T-helper 1 cell (primary cell): Measurements from ENCODE around the gene UACA.
"Not testable (repeated sequence)": the region's sequence is repeated elsewhere in the genome, so short reads cannot be mapped to it uniquely, and the experiment has no call there.

Source experiments
- DNase-seq, 5 donors: peaks; one replicate each; pipeline ENCODE4 v3.0.0-alpha.2; 2012 to 2020

Gene UACA

GRCh38 chr15:70663069-70663468 lies 100.3 kb downstream of the UACA start:
- not testable (repeated sequence) for DNase-seq

DNA sequence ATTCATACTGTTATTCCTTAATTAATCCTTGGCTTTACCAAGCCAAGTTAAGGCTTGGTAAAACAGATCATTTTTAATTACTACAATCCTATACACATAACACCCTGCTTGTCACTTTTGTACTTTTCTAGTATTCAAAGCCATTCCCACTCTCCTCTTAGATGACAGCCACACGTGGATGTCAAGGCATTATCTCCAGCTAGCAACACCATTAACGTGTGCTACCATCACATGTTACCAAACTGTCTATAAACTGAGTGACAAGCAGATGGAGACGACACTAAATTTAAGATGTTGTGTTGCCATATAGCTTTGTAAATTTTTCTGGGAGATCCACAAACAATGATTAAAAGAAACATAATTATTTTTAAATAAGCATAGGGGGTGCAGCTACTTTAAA lies 103.7 kb downstream of the UACA start:
- DNase-seq = no peak

GRCh38 chr15:70658641-70659040 lies 104.7 kb downstream of the UACA start:
- DNase-seq = no peak

DNA sequence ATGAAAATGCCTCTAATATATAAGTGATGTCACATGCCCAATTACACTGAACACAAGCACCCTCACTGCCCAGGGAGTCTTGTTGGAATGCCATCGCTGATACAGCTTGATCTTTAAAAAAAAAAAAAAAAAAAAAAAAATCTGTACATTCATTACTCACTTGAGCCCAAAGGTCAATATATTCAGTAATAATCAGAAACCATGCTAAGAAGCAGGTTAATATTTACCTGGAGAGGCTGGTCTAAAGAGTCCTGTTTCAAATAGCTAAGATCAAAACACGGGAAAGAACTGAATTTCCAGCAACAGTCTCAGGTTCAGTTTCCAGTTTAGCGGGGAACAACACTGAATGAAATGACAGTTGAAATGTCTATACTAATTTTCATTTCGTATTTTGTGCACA lies 109.9 kb downstream of the UACA start:
- DNase-seq = no peak

DNA sequence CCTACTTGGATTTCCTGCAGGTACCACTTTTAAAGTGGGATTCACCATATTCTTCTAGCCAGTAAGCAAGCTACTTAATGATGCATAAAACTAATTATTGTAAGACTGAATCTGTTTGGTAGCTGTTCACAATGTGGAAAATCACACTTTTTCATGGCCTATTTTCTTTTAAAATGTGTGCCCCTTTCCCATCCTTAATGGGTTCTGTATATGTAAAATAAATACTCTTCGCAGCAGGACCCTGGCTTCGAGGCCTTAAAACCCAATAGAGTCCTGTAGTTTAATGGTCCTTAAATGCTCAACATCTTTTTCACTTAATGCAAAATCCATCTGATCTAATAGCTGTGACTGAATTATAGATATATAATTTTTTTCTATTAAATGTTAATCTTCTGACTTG lies 111.0 kb downstream of the UACA start:
- no peak for DNase-seq

- no peak for DNase-seq
These were observed 112.0 kb downstream of the UACA start for GRCh38 chr15:70651303-70651845.

- no peak for DNase-seq
These were observed 112.6 kb downstream of the UACA start for GRCh38 chr15:70650567-70651302.

- no peak for DNase-seq
These were observed 116.0 kb downstream of the UACA start for GRCh38 chr15:70647396-70647795.

GRCh38 chr15:70646169-70646568 lies 117.2 kb downstream of the UACA start:
- DNase-seq = no peak

GRCh38 chr15:70643783-70644125 lies 119.6 kb downstream of the UACA start:
- no peak for DNase-seq

GRCh38 chr15:70643106-70643782 lies 120.1 kb downstream of the UACA start:
- no peak for DNase-seq

DNA sequence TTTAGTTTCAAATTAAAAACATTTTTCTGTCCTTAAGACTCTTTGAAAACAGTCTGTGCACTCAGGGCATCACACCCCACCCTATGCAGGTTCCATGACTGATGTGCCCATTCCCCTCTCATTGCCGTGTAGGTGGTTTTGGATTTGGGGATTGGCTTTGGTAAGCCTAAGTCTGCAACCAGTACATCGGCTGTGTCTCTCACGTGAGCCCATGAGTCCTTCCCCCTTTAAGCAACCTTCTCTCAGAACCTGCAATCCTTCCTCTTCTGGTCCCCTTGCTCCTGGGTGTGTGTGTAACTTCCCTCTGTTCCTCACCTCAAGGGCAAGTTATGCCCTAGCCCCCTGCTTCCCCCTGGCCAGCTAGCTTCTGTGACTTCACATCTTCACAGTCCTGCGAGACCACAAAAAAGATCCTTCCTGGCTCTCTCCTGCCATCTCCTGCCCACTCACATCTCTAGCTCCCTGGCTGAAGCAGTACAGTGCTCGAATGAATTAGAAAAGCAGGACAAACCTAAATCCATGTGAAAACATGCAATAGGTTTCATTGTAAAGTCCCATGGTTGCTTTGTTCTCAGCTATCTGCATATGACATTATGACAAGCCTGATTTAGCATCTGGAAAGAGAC lies 126.7 kb downstream of the UACA start:
- DNase-seq = no peak

DNA sequence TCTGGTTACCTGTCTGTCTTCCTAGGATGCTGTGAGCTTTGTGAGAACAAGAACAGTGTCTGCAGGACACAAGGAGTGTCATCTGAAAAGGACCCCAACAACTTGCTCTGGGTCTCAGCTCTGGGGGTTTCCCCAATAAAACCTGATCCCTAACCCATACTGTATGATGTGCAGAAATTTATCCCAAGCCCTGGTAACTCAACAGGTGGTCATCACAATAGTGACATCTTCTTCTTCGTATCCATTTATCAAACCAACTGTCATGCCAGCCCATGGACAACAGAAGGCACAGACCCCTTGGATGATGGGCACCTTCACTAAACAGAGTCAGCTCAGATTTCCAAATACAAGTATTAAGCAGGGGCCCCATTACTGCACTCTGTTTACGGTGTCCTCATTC lies 127.5 kb downstream of the UACA start:
- no peak for DNase-seq

- DNase-seq = no peak
These were observed 129.4 kb downstream of the UACA start for GRCh38 chr15:70633991-70634390.

GRCh38 chr15:70633103-70633831 lies 130.1 kb downstream of the UACA start:
- DNase-seq = no peak

DNA sequence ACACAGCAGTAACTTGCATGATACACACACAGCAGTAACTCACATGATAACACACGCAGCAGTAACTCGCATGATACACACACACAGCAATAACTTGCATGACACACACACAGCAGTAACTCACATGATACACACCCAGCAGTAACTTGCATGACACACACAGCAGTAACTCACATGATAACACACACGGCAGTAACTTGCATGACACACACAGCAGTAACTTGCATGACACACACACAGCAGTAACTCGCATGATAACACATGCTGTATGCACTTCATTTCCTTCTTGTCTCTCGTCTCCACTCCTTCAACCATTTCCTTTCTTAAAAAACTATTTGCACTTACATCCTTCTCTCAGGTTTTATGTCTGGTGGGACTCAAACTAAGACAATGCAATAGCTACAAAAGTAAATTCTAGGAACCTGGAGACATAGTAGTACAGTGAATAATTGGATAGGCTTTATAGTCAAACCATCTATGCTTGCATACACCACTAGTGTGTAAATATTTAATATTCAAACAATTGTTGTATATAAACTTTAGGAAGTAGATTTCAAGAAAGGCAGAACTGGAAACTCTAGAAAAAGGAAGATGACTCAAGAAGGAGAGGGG lies 130.8 kb downstream of the UACA start:
- DNase-seq = no peak

DNA sequence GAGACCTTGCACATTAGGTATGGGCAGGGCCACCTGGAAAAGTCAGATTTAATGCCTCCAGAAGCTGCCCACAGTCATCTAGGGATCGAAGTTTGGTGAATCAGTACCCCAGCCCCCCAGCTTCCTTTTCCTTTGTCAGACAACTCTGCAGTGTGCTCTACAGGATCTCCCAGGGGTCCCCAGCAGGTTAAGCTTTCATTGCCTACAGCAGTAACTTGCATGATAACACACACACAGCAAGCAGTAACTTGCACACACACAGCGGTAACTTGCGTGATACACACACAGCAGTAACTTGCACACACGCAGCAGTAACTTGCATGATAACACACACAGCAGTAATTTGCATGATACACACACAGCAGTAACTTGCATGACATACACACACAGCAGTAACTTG lies 131.3 kb downstream of the UACA start:
- DNase-seq = no peak

DNA sequence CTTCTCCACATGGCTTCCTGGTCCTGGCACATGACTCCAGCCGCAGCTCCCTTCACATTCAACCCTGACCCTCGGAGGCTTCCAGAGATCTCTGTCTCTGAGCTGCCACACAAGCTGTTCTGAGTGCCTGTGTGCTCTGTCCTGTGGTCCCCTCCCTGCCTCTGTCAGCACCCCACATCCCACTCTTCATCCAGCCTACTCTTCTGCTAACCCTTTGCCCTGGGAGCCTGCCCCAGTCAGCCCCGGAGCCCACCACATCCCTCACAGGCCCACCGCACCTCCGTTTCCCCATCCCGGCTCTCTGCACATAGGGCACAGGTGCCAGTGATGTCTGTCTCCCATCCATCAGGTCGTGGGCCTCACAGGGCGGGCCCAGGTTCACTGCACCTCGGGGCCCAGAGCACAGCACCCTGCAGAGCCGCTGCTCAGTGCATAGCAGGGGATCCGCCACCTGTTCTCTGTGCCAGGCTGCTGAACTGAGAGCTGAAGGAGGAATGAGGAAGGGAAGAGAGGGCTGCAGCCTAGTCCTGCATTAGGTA lies 133.6 kb downstream of the UACA start:
- no peak for DNase-seq

- no peak for DNase-seq
These were observed 134.8 kb downstream of the UACA start for GRCh38 chr15:70628549-70628896.

DNA sequence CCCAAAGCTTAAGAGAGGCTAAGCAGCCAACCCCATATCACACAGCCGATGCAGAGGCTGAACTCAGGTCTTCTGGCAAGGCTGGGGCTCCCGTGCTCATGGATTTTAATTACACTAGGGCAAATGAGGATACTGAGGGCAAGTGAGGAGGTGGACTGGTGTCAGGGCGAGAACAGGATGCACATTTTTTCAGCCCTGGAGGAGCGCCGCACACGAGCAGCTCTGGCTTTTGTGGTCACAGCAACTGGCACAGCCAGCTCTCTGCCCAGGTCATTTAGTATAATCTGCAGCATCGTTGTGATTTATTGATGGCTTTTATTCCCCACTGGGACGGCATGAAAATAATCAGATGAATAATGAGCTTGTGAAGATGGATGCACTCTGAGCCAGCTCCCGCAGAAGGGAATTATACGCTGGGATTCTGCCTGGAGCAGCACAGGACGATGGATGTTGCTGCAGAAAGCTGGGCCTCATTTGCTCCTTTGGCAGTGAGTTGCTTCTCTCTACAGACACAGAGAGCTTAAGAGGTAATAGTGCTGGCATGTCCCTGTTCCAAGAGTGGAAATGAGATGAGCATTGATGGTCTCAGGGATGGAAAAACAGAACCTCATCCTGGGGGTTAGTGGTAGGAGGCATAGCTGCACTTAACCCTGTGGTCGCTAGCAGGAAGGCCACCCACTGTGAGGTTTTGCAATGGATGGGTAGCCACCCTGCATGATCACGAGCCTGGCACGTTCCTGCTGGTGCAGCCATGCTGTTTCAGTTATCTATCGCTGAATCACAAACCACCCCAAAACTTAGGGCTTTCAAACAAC lies 135.4 kb downstream of the UACA start:
- no peak for DNase-seq

GRCh38 chr15:70627322-70627721 lies 136.0 kb downstream of the UACA start:
- no peak for DNase-seq

DNA sequence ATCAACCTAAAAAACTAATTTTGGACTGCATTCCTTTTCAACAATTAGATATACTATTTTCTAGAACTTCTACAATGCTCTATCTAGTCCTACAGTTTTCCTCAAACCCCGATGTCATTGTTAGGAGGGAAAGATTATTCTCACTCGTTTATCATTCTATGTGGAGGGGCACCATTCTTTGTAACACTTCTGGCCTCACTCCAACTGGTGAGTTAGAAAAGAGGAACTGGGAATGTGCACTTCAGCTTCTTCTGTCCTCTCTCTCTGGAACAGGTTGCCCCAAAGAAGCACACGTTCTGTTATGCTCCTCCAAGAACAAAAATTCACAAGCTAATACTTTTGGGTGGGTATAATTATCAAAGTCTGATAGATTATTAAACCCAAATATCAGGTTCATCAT lies 137.9 kb downstream of the UACA start:
- no peak for DNase-seq
